ENCODE results near the gene C20orf141. TPM values are rescaled to one million over a fixed set of nuclear protein-coding genes. Genes with fewer than 3 reads are reported as not detected.
"Not testable (repeated sequence)": the region's sequence is repeated elsewhere in the genome, so short reads cannot be mapped to it uniquely, and the experiment has no call there.

C20orf141 gene
- total RNA-seq, 2 experiments from 2014 or later: not detected

DNA sequence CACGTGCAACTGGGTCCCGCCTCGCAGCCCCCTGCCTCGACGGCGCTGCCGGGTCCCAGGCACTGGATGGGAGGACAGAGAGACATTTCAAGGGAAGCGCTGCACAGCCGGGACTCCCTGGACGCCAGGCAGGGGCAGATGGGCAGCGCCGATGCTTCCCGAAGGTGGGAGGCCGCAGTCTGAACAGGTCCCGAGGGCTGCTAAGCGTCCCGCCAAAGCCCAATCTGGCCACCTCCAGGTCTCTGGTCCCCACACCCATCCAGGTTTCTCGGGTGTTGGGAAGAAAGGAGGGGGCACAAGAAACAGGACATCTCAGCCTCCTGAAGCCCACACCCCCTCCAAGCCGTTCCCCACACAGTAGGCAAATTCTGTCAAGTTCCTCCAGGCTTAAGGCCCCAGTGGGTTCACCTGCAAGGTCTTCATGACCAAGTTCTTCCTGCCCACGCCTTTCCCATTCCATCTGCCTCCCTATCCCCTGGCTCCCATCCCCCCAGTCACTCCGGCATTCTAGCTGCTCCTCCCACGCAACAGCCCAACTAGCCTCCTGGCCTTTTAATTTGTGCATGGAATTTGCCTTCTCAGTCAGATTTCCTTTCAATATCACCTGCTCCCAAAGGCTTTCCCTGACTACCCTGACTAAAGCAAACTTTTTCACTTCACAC is 9.0 kb upstream of the C20orf141 start:
- DNase-seq (no peak), ATAC-seq (ENCODE audit: low read depth) (no peak)
- peaks cover 1% of the 10 kb centered on the region for H3K9me3 Mint-ChIP-seq
- H3K4me1 Mint-ChIP-seq: peaks cover 11% of the 10 kb centered on the region
- no peak overlapping the region for H3K27ac Mint-ChIP-seq
- peaks cover 76% of the 10 kb centered on the region for H3K27me3 Mint-ChIP-seq
- no peak overlapping the region for H3K4me3 Mint-ChIP-seq
- POLR2A ChIA-PET: no interaction called here
- H3K36me3 Mint-ChIP-seq: peaks cover 2% of the 10 kb centered on the region

DNA sequence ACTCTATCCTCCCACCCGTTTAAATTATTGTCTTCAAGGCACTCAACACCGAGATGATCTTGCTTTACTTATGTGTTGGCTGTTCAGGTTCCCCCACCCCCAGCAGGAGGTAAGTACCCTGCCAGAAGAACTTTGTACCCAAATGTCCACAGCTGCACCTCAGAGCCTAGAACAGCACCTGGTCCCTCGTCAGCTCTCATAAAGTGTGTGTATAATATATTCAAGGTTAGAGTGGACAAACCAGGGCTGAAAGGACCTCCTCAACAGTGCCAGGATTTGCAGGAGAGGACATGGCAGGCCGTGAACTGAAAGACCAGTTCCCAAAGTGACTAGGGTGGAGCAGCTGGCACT is 8.5 kb upstream of the C20orf141 start:
- POLR2A ChIA-PET: interaction anchor here (1.0 kb wide), 1 partner anchor 34 kb away, joined by 3 read pairs; the partner anchor contains the start of genes PCED1A and VPS16
- peaks cover 6% of the 10 kb centered on the region for H3K4me1 Mint-ChIP-seq
- DNase-seq (no peak), ATAC-seq (ENCODE audit: low read depth) (no peak)
- peaks cover 76% of the 10 kb centered on the region for H3K27me3 Mint-ChIP-seq
- H3K4me3 Mint-ChIP-seq: no peak overlapping the region
- no peak overlapping the region for H3K27ac Mint-ChIP-seq
- peaks cover 2% of the 10 kb centered on the region for H3K36me3 Mint-ChIP-seq
- peaks cover 1% of the 10 kb centered on the region for H3K9me3 Mint-ChIP-seq

DNA sequence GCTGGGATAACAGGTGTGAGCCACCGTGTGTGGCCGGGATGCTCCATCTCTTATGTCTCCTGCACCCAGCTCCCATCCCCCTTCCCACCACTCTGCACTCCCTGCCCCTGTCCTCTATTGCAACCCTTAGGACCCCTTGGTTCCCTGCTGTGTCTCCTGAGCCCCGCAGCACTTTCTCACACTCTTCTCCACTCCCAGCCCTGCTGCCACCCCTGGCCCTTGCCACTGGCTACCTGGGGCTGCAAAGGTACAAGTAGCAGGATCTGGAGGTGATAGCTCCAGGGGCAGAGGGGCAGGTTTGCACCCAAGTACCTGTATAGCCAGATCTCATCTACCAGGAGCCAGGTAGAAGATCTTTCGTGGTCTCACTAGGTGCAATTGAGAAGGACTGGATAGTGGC is 7.8 kb upstream of the C20orf141 start:
- Mint-ChIP-seq H3K27me3 (peaks cover 76% of the 10 kb centered on the region), H3K27ac (no peak overlapping the region), H3K4me1 (peaks cover 2% of the 10 kb centered on the region), H3K36me3 (peaks cover 2% of the 10 kb centered on the region), H3K9me3 (peaks cover 1% of the 10 kb centered on the region), H3K4me3 (no peak overlapping the region)
- DNase-seq (no peak), ATAC-seq (ENCODE audit: low read depth) (no peak)
- POLR2A ChIA-PET: interaction anchor here (1.0 kb wide), 1 partner anchor 33 kb away, joined by 3 read pairs; the partner anchor contains the start of genes PCED1A and VPS16

DNA sequence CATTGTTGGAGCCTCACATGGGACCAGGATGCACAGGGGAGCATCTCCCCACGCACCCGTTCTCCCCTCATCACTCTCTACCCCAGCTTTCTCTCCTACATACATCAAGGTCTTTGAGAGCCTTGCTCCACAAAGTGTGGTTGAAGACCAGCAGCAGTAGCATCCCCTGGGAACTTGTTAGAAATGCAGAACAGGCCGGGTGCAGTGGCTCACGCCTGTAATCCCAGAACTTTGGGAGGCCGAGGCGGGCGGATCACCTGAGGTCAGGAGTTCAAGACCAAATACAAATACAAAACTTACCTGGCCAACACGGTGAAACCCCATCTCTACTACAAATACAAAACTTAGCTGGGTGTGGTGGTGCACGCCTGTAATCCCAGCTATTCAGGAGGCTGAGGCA is 6.9 kb upstream of the C20orf141 start:
- H3K4me1 Mint-ChIP-seq; H3K9me3 Mint-ChIP-seq; H3K27ac Mint-ChIP-seq; ATAC-seq (ENCODE audit: low read depth); DNase-seq; POLR2A ChIA-PET; H3K4me3 Mint-ChIP-seq; H3K36me3 Mint-ChIP-seq: not testable (repeated sequence)
- peaks cover 76% of the 10 kb centered on the region for H3K27me3 Mint-ChIP-seq

DNA sequence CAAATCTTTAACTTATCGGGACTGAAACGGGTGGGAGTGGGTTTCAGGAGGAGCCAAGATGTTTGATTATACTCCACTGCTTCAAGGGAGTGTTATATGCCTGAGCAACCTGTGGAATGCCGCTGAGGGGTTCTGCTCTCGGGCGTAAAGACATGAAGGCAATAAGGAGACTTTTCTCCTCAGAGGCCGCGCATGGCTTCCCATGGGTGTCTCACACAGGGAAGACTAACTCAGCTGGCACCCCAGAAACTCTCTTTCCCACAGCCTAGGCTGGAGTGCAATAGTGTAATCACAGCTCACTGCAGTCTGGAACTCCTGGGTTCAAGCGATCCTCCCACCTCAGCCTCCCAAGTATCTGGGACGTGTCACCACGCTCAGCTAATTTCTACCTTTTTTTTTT is 5.1 kb upstream of the C20orf141 start:
- Mint-ChIP-seq H3K9me3 (peaks cover 8% of the 10 kb centered on the region), H3K27ac (no peak overlapping the region), H3K27me3 (peaks cover 78% of the 10 kb centered on the region), H3K36me3 (peaks cover 2% of the 10 kb centered on the region), H3K4me1 (peaks cover 2% of the 10 kb centered on the region), H3K4me3 (no peak overlapping the region)
- POLR2A ChIA-PET: interaction anchor here (0.7 kb wide), 1 partner anchor 50 kb away, joined by 6 read pairs; no protein-coding TSS in a partner anchor
- no peak for DNase-seq
- no peak for ATAC-seq (ENCODE audit: low read depth)

DNA sequence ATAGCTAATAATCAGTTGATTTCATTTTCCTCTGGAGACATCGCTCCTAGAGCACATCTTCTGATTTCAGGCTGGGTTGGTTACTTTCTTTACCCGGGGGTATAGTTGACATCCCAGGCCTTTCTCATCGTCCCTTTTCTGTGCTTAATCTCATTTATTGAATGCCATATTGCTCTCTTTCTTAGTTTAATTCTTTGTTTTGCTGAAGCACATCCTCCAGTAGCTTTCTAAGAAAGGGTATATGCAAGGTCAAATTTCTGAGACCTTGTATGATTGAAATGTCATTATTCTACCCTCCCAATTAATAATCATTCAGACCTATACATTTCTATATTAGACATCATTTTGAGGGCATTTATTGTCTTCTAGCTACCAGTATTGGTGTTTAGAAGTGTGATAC is 2.6 kb upstream of the C20orf141 start:
- H3K4me3 Mint-ChIP-seq: no peak overlapping the region
- POLR2A ChIA-PET: no interaction called here
- no peak overlapping the region for H3K27ac Mint-ChIP-seq
- H3K27me3 Mint-ChIP-seq: peaks cover 61% of the 10 kb centered on the region
- no peak for DNase-seq
- H3K4me1 Mint-ChIP-seq: no peaks in the 10 kb centered on the region
- no peak for ATAC-seq (ENCODE audit: low read depth)
- H3K9me3 Mint-ChIP-seq: peaks cover 8% of the 10 kb centered on the region
- no peaks in the 10 kb centered on the region for H3K36me3 Mint-ChIP-seq

DNA sequence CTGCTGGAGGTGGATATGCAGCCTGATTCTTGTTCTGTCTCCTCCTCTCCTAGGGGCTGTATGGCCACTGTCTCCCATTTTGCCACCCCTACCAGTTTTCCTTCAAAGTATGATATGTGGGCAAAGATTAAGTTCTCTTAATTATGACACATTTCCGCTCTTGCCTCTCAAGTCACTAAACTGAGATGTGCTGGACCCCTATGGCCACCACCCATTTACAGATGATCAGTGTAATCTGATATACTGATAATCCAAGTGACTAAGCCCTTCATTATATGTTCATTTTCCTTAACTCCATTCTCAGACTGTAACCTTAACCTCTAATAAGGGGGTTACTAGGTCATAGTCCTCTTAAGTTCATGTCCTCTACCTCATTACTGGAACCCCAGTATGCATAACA is 711 bp upstream of the C20orf141 start:
- POLR2A ChIA-PET: no interaction called here
- no peak for DNase-seq
- H3K9me3 Mint-ChIP-seq: peaks cover 8% of the 10 kb centered on the region
- H3K27me3 Mint-ChIP-seq: peaks cover 62% of the 10 kb centered on the region
- H3K27ac Mint-ChIP-seq: no peak overlapping the region
- H3K4me1 Mint-ChIP-seq: peaks cover 4% of the 10 kb centered on the region
- ATAC-seq (ENCODE audit: low read depth): no peak
- no peak overlapping the region for H3K4me3 Mint-ChIP-seq
- H3K36me3 Mint-ChIP-seq: no peaks in the 10 kb centered on the region

DNA sequence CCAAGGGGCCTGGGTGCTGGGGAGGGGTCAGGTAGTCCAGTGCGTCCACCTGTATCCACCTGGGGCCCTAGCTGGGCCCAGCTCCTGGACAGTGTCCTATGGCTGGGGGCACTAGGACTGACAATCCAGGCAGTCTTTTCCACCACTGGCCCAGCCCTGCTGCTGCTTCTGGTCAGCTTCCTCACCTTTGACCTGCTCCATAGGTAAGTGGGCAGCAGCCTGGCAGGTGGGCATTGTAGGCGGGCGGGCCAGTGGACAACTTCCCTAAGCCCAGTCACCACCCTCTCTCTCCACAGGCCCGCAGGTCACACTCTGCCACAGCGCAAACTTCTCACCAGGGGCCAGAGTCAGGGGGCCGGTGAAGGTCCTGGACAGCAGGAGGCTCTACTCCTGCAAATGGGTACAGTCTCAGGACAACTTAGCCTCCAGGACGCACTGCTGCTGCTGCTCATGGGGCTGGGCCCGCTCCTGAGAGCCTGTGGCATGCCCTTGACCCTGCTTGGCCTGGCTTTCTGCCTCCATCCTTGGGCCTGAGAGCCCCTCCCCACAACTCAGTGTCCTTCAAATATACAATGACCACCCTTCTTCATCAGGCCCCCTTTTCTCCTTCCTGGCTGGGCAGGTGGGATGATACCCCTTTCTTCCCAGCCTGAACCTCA is 584 bp downstream of the C20orf141 start:
- Mint-ChIP-seq H3K4me1 (peaks cover 4% of the 10 kb centered on the region), H3K27me3 (peaks cover 65% of the 10 kb centered on the region), H3K4me3 (no peak overlapping the region), H3K36me3 (no peaks in the 10 kb centered on the region), H3K9me3 (peaks cover 8% of the 10 kb centered on the region), H3K27ac (no peak overlapping the region)
- no peak for ATAC-seq (ENCODE audit: low read depth)
- POLR2A ChIA-PET: no interaction called here
- DNase-seq: no peak

DNA sequence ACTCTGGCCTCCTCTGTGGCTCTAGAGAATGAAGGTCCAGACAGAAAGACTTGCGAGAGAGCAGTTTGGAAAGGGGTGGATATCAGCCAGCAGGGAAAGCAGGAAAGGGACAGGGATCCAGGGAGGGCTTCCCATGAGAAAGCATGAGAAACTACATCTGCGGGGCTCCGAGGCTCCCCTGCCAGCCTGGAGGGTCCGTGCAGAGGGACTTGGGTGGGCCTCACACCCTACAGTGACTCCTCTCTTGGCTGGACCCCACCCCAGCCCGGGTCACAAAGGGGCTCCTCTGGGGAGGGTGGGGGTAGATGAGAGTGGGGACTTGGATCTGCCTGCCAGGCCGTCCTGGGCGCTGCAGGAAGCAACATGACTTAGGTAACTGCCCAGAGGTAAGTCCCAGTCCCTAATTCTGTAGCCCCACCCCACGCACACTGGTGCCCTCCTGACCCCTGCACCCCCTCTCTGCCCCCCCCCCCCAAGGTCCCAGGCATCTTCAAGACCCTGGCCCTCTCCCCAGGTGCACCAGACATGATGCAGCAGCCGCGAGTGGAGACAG is 1.3 kb downstream of the C20orf141 start, which contains the start of gene TMEM239:
TMEM239 (plus strand) TSS at position 335 of the 553 bp plus-strand sequence; CDS start at position 526, 191 bp downstream.
- Mint-ChIP-seq H3K4me1 (peaks cover 4% of the 10 kb centered on the region), H3K27ac (no peak within 1 kb of the TSS), H3K36me3 (no peaks in the 10 kb centered on the region), H3K9me3 (peaks cover 8% of the 10 kb centered on the region), H3K27me3 (peaks cover 65% of the 10 kb centered on the region), H3K4me3 (no peak within 1 kb of the TSS)
- DNase-seq (no peak), ATAC-seq (ENCODE audit: low read depth) (no peak)
- POLR2A ChIA-PET: no interaction called here

DNA sequence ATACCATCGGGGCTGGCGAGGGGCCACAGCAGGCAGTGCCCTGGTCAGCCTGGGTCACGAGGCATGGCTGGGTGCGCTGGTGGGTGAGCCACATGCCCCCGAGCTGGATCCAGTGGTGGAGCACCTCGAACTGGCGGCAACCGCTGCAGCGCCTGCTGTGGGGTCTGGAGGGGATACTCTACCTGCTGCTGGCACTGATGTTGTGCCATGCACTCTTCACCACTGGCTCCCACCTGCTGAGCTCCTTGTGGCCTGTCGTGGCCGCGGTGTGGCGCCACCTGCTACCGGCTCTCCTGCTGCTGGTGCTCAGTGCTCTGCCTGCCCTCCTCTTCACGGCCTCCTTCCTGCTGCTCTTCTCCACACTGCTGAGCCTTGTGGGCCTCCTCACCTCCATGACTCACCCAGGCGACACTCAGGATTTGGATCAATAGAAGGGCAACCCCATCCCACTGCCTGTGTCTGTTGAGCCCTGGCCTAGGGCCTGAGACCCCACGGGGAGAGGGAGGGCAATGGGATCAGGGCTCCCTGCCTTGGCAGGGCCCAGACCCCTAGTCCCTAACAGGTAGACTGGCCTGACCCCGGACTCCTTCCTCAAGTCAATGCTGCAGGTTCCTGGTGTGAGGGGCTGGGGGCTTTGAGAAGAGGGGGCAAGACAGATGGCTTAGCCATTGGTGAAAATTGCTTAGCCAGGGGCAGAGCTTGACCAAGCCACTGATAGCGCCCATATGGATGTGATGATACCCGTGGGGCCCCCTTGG is 2.0 kb downstream of the C20orf141 start:
- peak; percentile 74 for ATAC-seq (ENCODE audit: low read depth)
- Mint-ChIP-seq H3K36me3 (no peaks in the 10 kb centered on the region), H3K27me3 (peaks cover 62% of the 10 kb centered on the region), H3K9me3 (peaks cover 8% of the 10 kb centered on the region), H3K27ac (no peak overlapping the region), H3K4me3 (no peak overlapping the region), H3K4me1 (peaks cover 8% of the 10 kb centered on the region)
- POLR2A ChIA-PET: no interaction called here
- no peak for DNase-seq

DNA sequence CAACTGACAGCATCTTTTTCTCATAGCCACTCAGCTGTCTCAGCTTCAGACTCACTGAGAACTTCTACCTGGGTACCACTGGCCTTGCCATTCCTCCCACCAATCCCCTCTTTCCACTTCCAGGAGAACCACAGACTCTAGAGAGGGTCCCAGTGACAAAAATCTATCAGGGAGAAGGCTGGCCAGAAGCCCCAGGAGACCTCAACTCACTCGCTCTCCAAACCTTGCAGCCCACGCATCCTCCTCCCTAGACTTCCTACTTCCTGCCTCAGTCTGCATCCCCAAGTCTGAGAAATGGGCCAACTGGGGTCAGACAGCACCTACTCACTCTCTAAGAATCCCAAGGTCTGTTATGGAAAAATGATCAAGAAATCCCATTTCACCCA is 2.5 kb downstream of the C20orf141 start:
- H3K36me3 Mint-ChIP-seq: no peaks in the 10 kb centered on the region
- POLR2A ChIA-PET: no interaction called here
- peaks cover 11% of the 10 kb centered on the region for H3K4me1 Mint-ChIP-seq
- H3K27me3 Mint-ChIP-seq: peaks cover 58% of the 10 kb centered on the region
- DNase-seq (no peak), ATAC-seq (ENCODE audit: low read depth) (no peak)
- H3K9me3 Mint-ChIP-seq: peaks cover 6% of the 10 kb centered on the region
- H3K4me3 Mint-ChIP-seq: no peak overlapping the region
- H3K27ac Mint-ChIP-seq: no peak overlapping the region

DNA sequence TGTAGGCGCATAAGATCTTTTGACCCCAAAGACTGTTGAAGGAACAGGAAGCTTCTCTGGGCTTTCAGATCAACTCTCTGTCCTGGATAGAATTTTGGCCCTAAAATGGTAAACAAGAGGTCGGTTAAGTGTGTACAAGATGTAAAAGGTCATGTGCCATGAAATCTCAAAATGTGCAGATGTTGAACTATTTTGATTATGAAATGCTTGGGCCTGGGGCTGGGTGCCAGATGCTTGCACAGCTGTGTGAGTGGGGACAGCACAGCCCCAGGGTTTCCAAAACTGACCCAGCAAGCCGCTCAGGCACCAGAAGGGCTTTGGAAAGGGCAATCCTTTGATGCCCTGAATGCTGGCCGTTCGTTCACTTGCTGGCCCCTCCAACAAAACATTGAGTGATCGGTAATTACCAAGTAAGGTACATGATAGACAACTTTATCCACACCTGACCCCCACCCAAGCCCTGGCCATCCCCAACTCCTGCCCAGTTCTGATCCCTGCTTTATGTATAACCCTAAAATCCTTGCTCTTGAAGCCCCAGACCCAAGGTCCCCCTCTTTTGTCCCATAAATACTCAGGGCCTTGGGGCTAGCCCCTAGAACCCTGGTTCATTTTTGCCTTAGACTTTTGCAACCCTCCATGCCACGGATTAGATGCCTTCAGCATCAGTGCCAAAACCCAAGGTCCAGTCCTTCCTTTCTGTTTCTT is 3.3 kb downstream of the C20orf141 start:
- POLR2A ChIA-PET: no interaction called here
- Mint-ChIP-seq H3K36me3 (no peaks in the 10 kb centered on the region), H3K4me1 (peaks cover 11% of the 10 kb centered on the region), H3K9me3 (peaks cover 3% of the 10 kb centered on the region), H3K27me3 (peaks cover 53% of the 10 kb centered on the region), H3K4me3 (no peak overlapping the region), H3K27ac (no peak overlapping the region)
- ATAC-seq (ENCODE audit: low read depth) (no peak), DNase-seq (no peak)

Measured in activated naive CD8-positive, alpha-beta T cell treated with anti-CD3 and anti-CD28 coated beads, Interleukin-2, amount 10 ng/mL, durations not matched to agents 7 days and 5 days (primary cell).